Dermis lymphatic vessel endothelial cell (primary cell): ENCODE measurements around the gene NEFH. TPM values are rescaled to one million over a fixed set of nuclear protein-coding genes. Genes with fewer than 3 reads are reported as not detected.

Source experiments
- total RNA-seq: library from RNA; depleted of rRNA; stranded (reverse); fragments of >200 nt; gene quantifications from 2 replicates; pipeline ENCODE4 v1.2.1, GENCODE V29; 2014

Gene NEFH, protein sequence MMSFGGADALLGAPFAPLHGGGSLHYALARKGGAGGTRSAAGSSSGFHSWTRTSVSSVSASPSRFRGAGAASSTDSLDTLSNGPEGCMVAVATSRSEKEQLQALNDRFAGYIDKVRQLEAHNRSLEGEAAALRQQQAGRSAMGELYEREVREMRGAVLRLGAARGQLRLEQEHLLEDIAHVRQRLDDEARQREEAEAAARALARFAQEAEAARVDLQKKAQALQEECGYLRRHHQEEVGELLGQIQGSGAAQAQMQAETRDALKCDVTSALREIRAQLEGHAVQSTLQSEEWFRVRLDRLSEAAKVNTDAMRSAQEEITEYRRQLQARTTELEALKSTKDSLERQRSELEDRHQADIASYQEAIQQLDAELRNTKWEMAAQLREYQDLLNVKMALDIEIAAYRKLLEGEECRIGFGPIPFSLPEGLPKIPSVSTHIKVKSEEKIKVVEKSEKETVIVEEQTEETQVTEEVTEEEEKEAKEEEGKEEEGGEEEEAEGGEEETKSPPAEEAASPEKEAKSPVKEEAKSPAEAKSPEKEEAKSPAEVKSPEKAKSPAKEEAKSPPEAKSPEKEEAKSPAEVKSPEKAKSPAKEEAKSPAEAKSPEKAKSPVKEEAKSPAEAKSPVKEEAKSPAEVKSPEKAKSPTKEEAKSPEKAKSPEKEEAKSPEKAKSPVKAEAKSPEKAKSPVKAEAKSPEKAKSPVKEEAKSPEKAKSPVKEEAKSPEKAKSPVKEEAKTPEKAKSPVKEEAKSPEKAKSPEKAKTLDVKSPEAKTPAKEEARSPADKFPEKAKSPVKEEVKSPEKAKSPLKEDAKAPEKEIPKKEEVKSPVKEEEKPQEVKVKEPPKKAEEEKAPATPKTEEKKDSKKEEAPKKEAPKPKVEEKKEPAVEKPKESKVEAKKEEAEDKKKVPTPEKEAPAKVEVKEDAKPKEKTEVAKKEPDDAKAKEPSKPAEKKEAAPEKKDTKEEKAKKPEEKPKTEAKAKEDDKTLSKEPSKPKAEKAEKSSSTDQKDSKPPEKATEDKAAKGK
- 0.09 and 0.11 TPM in 2 replicates for total RNA-seq

GRCh38 chr22:29479417-29480261 lies at the start of gene NEFH:
NEFH (plus strand) TSS chr22:29480218; CDS start chr22:29480263, 45 bp downstream.

GRCh38 chr22:29438283-29438682 lies 41.7 kb upstream of the NEFH start, which contains the start of gene RFPL1:
RFPL1 (plus strand) TSS chr22:29438583.

Other genes with a start within 250 kb of the NEFH start
- gene RHBDD3, start 212.2 kb upstream of the NEFH start, total RNA-seq = 17.8 and 18.7 TPM in 2 replicates
- 135 and 154 TPM in 2 replicates for gene EWSR1, start 211.9 kb upstream of the NEFH start, total RNA-seq
- gene GAS2L1, start 173.6 kb upstream of the NEFH start, total RNA-seq = 20.0 and 22.9 TPM in 2 replicates
- gene RASL10A, start 164.5 kb upstream of the NEFH start, total RNA-seq = 6.2 and 22.6 TPM in 2 replicates
- 147 and 189 TPM in 2 replicates for gene AP1B1, start 91.6 kb upstream of the NEFH start, total RNA-seq
- gene RFPL1, start 41.6 kb upstream of the NEFH start, total RNA-seq = under 0.01 and 0.09 TPM in 2 replicates
- gene THOC5, start 73.5 kb downstream of the NEFH start, total RNA-seq = 28.8 and 37.9 TPM in 2 replicates
- 25.2 and 26.4 TPM in 2 replicates for gene NIPSNAP1, start 100.9 kb downstream of the NEFH start, total RNA-seq
- 34.0 and 37.1 TPM in 2 replicates for gene NF2, start 123.4 kb downstream of the NEFH start, total RNA-seq
- gene CABP7, start 239.8 kb downstream of the NEFH start, total RNA-seq = not detected in 2 replicates